Measurements from ENCODE around the gene MAGI2. TPM values are rescaled to one million over a fixed set of nuclear protein-coding genes. Genes with fewer than 3 reads are reported as not detected.

Gene MAGI2
- total RNA-seq, 1 experiment from 2014 or later, result 0.34 TPM

DNA sequence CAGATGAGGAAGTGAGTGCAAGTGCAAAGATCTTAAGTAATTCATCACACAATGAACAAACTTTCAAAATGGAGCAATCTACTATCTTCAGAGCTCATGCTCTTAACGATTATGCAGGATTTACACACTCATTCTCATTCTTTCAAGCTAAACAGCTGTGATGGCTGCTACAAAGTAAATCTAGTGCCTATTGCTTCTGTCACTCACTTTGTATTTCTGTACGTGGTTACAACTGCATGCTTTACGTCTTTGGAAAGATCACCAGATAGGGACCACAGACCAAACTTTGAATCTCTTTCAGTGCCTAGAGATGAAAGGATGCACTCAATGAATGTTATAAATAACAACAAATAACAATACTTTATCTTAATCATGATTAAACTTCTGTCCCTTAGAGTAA lies 194.6 kb downstream of the MAGI2 start:
- intact Hi-C loops (cut with micrococcal nuclease; ENCODE audit: unreplicated experiment), result no loop called here
- no TSS peak for BruUV-seq (replicated peaks)
- CTCF ChIA-PET, result no interaction called here
- no peak overlapping the region for H3K27ac ChIP-seq (ENCODE audit: low read depth, low read length, poor library complexity, severe bottlenecking)
- no peak for DNase-seq (ENCODE audit: low spot score)
- H3K9me3 ChIP-seq (ENCODE audit: low read depth, low read length, poor library complexity, severe bottlenecking), result no peaks in the 10 kb centered on the region
- no peaks in the 10 kb centered on the region for H3K4me1 ChIP-seq (ENCODE audit: insufficient read depth, low read length, poor library complexity, severe bottlenecking)
- TF ChIP-seq, protein P1, sequence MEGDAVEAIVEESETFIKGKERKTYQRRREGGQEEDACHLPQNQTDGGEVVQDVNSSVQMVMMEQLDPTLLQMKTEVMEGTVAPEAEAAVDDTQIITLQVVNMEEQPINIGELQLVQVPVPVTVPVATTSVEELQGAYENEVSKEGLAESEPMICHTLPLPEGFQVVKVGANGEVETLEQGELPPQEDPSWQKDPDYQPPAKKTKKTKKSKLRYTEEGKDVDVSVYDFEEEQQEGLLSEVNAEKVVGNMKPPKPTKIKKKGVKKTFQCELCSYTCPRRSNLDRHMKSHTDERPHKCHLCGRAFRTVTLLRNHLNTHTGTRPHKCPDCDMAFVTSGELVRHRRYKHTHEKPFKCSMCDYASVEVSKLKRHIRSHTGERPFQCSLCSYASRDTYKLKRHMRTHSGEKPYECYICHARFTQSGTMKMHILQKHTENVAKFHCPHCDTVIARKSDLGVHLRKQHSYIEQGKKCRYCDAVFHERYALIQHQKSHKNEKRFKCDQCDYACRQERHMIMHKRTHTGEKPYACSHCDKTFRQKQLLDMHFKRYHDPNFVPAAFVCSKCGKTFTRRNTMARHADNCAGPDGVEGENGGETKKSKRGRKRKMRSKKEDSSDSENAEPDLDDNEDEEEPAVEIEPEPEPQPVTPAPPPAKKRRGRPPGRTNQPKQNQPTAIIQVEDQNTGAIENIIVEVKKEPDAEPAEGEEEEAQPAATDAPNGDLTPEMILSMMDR (conservative IDR thresholded peaks at IDR 0.05; ENCODE audit: low read depth, low read length), result no peak
- no peak for TF ChIP-seq EZH2 (IDR thresholded peaks at IDR 0.05; ENCODE audit: borderline replicate concordance, low read depth, low read length, poor library complexity, severe bottlenecking)
- no peaks in the 10 kb centered on the region for H3K36me3 ChIP-seq (ENCODE audit: insufficient read depth, low read length, poor library complexity, severe bottlenecking)
- POLR2A ChIA-PET (ENCODE audit: low non-redundant PET), result no interaction called here
- no peak overlapping the region for H3K4me3 ChIP-seq (ENCODE audit: low read depth, low read length, poor library complexity, severe bottlenecking)
- H3K27me3 ChIP-seq (replicated peaks; ENCODE audit: insufficient read depth, low read depth, low read length, poor library complexity), result peaks cover 21% of the 10 kb centered on the region

DNA sequence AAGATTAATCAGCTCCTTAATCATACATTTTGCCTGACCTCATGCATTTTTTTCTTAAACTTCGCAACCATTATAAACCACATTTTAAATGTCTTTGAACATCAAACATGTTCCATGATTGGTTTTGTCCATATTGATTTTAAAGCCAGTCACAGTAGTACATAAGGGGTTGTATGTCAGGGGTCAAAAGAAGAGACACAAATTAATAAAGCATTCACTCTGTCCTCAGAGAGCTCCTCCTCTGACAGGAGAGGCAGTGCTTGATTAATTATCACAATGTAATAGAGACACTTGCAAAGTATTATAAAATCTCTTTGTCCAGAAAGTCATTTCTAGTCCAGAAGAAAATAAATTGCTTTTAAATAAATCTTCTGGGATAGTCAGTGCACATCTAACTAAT lies 195.5 kb downstream of the MAGI2 start:
- POLR2A ChIA-PET (ENCODE audit: low non-redundant PET), result no interaction called here
- no peak for TF ChIP-seq EZH2 (IDR thresholded peaks at IDR 0.05; ENCODE audit: borderline replicate concordance, low read depth, low read length, poor library complexity, severe bottlenecking)
- TF ChIP-seq, protein P1 (conservative IDR thresholded peaks at IDR 0.05; ENCODE audit: low read depth, low read length), result no peak
- Histone ChIP-seq H3K27me3 (replicated peaks; ENCODE audit: insufficient read depth, low read depth, low read length, poor library complexity) (peaks cover 18% of the 10 kb centered on the region), H3K36me3 (ENCODE audit: insufficient read depth, low read length, poor library complexity, severe bottlenecking) (no peaks in the 10 kb centered on the region), H3K27ac (ENCODE audit: low read depth, low read length, poor library complexity, severe bottlenecking) (no peak overlapping the region), H3K4me1 (ENCODE audit: insufficient read depth, low read length, poor library complexity, severe bottlenecking) (no peaks in the 10 kb centered on the region), H3K9me3 (ENCODE audit: low read depth, low read length, poor library complexity, severe bottlenecking) (no peaks in the 10 kb centered on the region), H3K4me3 (ENCODE audit: low read depth, low read length, poor library complexity, severe bottlenecking) (no peak overlapping the region)
- intact Hi-C loops (cut with micrococcal nuclease; ENCODE audit: unreplicated experiment), result no loop called here
- no peak for DNase-seq (ENCODE audit: low spot score)
- no TSS peak for BruUV-seq (replicated peaks)
- CTCF ChIA-PET, result no interaction called here

DNA sequence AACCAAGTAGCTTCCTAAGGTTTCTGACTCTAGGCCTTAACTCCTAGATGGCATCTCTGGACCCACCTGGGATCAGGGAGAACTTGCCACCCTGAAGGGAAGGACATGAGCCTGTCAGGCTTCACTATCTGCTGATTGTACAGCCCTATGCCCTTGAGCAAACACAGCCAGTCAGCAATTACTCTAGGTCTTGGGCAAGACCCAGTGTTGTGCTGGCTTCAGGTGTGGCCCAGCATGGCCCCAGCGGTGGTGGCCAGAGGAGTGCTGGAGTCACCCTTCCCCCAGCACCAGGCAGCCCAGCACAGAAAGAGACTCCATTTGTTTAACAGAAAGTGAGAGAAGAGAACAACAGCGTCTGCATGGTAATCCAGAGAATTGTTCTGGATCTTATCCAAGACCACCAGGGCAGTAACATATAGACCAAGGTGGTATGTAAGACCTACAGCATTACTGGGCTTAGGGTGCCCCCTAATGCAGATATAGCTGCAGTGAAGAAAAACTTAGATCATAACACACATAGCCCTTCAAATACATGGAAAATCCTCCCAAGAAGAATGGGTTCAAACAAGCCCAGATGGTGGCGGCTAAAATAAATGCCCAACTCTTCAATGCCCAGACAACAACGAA lies 207.7 kb downstream of the MAGI2 start:
- Histone ChIP-seq H3K36me3 (ENCODE audit: insufficient read depth, low read length, poor library complexity, severe bottlenecking) (no peaks in the 10 kb centered on the region), H3K4me1 (ENCODE audit: insufficient read depth, low read length, poor library complexity, severe bottlenecking) (no peaks in the 10 kb centered on the region), H3K27me3 (replicated peaks; ENCODE audit: insufficient read depth, low read depth, low read length, poor library complexity) (peaks cover 16% of the 10 kb centered on the region), H3K4me3 (ENCODE audit: low read depth, low read length, poor library complexity, severe bottlenecking) (no peak overlapping the region), H3K27ac (ENCODE audit: low read depth, low read length, poor library complexity, severe bottlenecking) (no peak overlapping the region), H3K9me3 (ENCODE audit: low read depth, low read length, poor library complexity, severe bottlenecking) (no peaks in the 10 kb centered on the region)
- ChIA-PET POLR2A (ENCODE audit: low non-redundant PET) (no interaction called here), CTCF (interaction anchor here (0.7 kb wide), 1 partner anchor 249 kb away, joined by 3 read pairs; no protein-coding TSS in a partner anchor)
- TF ChIP-seq, protein P1 (conservative IDR thresholded peaks at IDR 0.05; ENCODE audit: low read depth, low read length), result peak; percentile 48
- TF ChIP-seq EZH2 (IDR thresholded peaks at IDR 0.05; ENCODE audit: borderline replicate concordance, low read depth, low read length, poor library complexity, severe bottlenecking), result no peak
- intact Hi-C loops (cut with micrococcal nuclease; ENCODE audit: unreplicated experiment), result no loop called here
- BruUV-seq (replicated peaks), result no TSS peak
- peak; percentile 63 for DNase-seq (ENCODE audit: low spot score)

Measured in A673 (cell line).